Measurements from ENCODE around the gene RAD51B. TPM values are rescaled to one million over a fixed set of nuclear protein-coding genes. Genes with fewer than 3 reads are reported as not detected.

The RAD51B gene
- total RNA-seq, 1 experiment from 2014 or later: 8.5 TPM

- no TSS peak for BruUV-seq (replicated peaks)
- intact Hi-C loops (cut with micrococcal nuclease; ENCODE audit: unreplicated experiment) (no loop called here), in situ Hi-C loops (cut with HindIII; ENCODE audit: low pct_unique_long_range_greater_than_20kb, low sequenced_read_pairs) (no loop called here)
- H3K9me3 ChIP-seq (ENCODE audit: control insufficient read depth, insufficient read depth, low read depth, low read length): no peaks in the 10 kb centered on the region
- ChIA-PET CTCF (no interaction called here), POLR2A (interaction anchor here (0.6 kb wide), 1 partner anchor 88 kb away, joined by 5 read pairs; no protein-coding TSS in a partner anchor)
- no peaks in the 10 kb centered on the region for H3K4me1 ChIP-seq (ENCODE audit: control insufficient read depth, insufficient read depth, low read length)
- DNase-seq (ENCODE audit: low read depth, low spot score) (no peak), ATAC-seq (no peak)
- no peak overlapping the region for H3K27ac ChIP-seq (ENCODE audit: low read length)
- no peaks in the 10 kb centered on the region for H3K36me3 ChIP-seq (ENCODE audit: control insufficient read depth, insufficient read depth, low read length)
- no peaks in the 10 kb centered on the region for H3K27me3 ChIP-seq (ENCODE audit: control insufficient read depth, insufficient read depth, low read length)
- H3K4me3 ChIP-seq (ENCODE audit: low read depth in 2 of 2, low read length in 2 of 2): no peak overlapping the region
- TF ChIP-seq TCF7L2 (IDR thresholded peaks at IDR 0.05; ENCODE audit: low read depth, low read length): no peak
- TF ChIP-seq SIN3A (IDR thresholded peaks at IDR 0.05; ENCODE audit: borderline replicate concordance, insufficient read depth, low read depth, low read length): no peak
- TF ChIP-seq CTCF (IDR thresholded peaks at IDR 0.05): no peak
- TF ChIP-seq POLR2AphosphoS5 (IDR thresholded peaks at IDR 0.05; ENCODE audit: low read depth, low read length): no peak
- TF ChIP-seq REST (IDR thresholded peaks at IDR 0.05; ENCODE audit: insufficient read depth in 1 of 2, low read depth in 2 of 2, low read length in 1 of 2): no peak
Observed at GRCh38 chr14:68553311-68553710, 733.7 kb downstream of the RAD51B start.

- intact Hi-C loops (cut with micrococcal nuclease; ENCODE audit: unreplicated experiment): no loop called here
- in situ Hi-C loops (cut with HindIII; ENCODE audit: low pct_unique_long_range_greater_than_20kb, low sequenced_read_pairs): no loop called here
- no TSS peak for BruUV-seq (replicated peaks)
- TF ChIP-seq SIN3A (IDR thresholded peaks at IDR 0.05; ENCODE audit: borderline replicate concordance, insufficient read depth, low read depth, low read length) (no peak), REST (IDR thresholded peaks at IDR 0.05; ENCODE audit: insufficient read depth in 1 of 2, low read depth in 2 of 2, low read length in 1 of 2) (no peak), POLR2AphosphoS5 (IDR thresholded peaks at IDR 0.05; ENCODE audit: low read depth, low read length) (no peak), CTCF (IDR thresholded peaks at IDR 0.05) (no peak), TCF7L2 (IDR thresholded peaks at IDR 0.05; ENCODE audit: low read depth, low read length) (no peak)
- ATAC-seq (no peak), DNase-seq (ENCODE audit: low read depth, low spot score) (no peak)
- Histone ChIP-seq H3K9me3 (ENCODE audit: control insufficient read depth, insufficient read depth, low read depth, low read length) (no peaks in the 10 kb centered on the region), H3K4me1 (ENCODE audit: control insufficient read depth, insufficient read depth, low read length) (no peaks in the 10 kb centered on the region), H3K27me3 (ENCODE audit: control insufficient read depth, insufficient read depth, low read length) (no peaks in the 10 kb centered on the region), H3K36me3 (ENCODE audit: control insufficient read depth, insufficient read depth, low read length) (no peaks in the 10 kb centered on the region), H3K4me3 (ENCODE audit: low read depth in 2 of 2, low read length in 2 of 2) (no peak overlapping the region), H3K27ac (ENCODE audit: low read length) (no peak overlapping the region)
- ChIA-PET POLR2A (no interaction called here), CTCF (no interaction called here)
Observed at GRCh38 chr14:68554231-68554630, 734.7 kb downstream of the RAD51B start.
